GM10248 (cell line): ENCODE data around the gene NTM.

ENCODE experiments used
- CTCF ChIA-PET: fragments of 300-600 bp; sonication (Branson Sonifier 250); formaldehyde crosslinking; extraction: SDS; loops from one replicate; lab custom pipeline; 2021; ENCODE audit warnings: antibody characterized with exemption; lab: Yijun Ruan, JAX
- POLR2A ChIA-PET: fragments of 350-650 bp; sonication (Branson Sonifier 250); formaldehyde crosslinking; extraction: SDS; loops from one replicate; lab custom pipeline; 2020; ENCODE audit warnings: antibody characterized with exemption; lab: Yijun Ruan, JAX
- DNase-seq: peaks from one replicate; pipeline ENCODE4 v3.0.0; 2012; ENCODE audit errors: extremely low spot score
- CTCF ChIP-seq: IDR thresholded peaks from 2 replicates; pipeline ENCODE4 v1.5.1; 2012; ENCODE audit warnings: mild to moderate bottlenecking, low read depth; ENCODE audit errors: extremely low read depth, missing control alignments, control extremely low read depth

Gene NTM

GRCh38 chr11:131817687-131818188, 447.3 kb downstream of the NTM start:
- ChIA-PET POLR2A (no interaction called here), CTCF (no interaction called here)
- no peak for DNase-seq

GRCh38 chr11:131819865-131820264, 449.4 kb downstream of the NTM start:
- POLR2A ChIA-PET, result no interaction called here
- DNase-seq, result no peak
- TF ChIP-seq CTCF, result no peak
- CTCF ChIA-PET, result no interaction called here

More at GRCh38 chr11:131817687-131818188, 447.3 kb downstream of the NTM start:
- no peak for TF ChIP-seq CTCF

GRCh38 chr11:131822506-131822905, 452.1 kb downstream of the NTM start:
- no peak for DNase-seq
- ChIA-PET POLR2A (no interaction called here), CTCF (no interaction called here)
- TF ChIP-seq CTCF, result no peak

GRCh38 chr11:131823772-131824171, 453.4 kb downstream of the NTM start:
- ChIA-PET POLR2A (no interaction called here), CTCF (interaction anchor here (1.1 to 1.3 kb wide), 2 partner anchors 8 to 9 kb away, joined by 3 to 4 read pairs; no protein-coding TSS in a partner anchor)
- DNase-seq, result no peak
- no peak for TF ChIP-seq CTCF

GRCh38 chr11:131824771-131825170, 454.4 kb downstream of the NTM start:
- DNase-seq, result no peak
- ChIA-PET POLR2A (no interaction called here), CTCF (interaction anchor here (1.1 to 1.3 kb wide), 2 partner anchors 8 to 9 kb away, joined by 3 to 4 read pairs; no protein-coding TSS in a partner anchor)
- TF ChIP-seq CTCF, result no peak

GRCh38 chr11:131827430-131827829, 457.0 kb downstream of the NTM start:
- ChIA-PET POLR2A (no interaction called here), CTCF (no interaction called here)
- DNase-seq, result no peak
- no peak for TF ChIP-seq CTCF
